ENCODE measurements around the gene AGO3.

DNA sequence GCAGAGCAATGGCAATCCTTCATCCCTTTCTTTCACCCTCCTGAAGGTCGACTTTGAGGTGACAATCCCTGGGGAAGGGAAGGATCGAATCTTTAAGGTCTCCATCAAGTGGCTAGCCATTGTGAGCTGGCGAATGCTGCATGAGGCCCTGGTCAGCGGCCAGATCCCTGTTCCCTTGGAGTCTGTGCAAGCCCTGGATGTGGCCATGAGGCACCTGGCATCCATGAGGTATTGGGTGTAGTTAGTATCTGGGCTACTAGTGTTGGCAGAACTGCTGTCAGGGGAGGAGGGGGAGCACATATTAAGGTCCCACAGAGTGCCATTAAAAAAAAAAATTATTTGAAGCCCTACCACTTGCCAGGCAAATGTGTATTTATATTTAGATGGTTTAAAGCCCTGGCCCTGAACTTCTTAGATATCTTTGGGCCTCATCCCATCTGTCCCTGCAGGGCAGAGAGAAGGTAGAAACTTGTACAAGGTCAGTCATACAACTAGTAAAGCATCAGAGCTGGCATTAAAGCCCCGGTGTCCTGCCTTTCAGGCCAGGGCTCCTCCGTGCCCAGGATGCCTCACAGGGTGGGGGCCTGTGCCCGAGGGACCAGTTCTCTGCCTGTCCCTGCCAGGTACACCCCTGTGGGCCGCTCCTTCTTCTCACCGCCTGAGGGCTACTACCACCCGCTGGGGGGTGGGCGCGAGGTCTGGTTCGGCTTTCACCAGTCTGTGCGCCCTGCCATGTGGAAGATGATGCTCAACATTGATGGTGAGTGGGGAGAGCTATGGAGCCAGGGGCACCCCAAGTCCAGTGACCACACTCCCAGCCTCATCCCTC is 37.6 kb upstream of the AGO3 start:
- TF ChIP-seq CTCF (conservative IDR thresholded peaks at IDR 0.05; ENCODE audit: low read length) (no peak), EZH2phosphoT487 (IDR thresholded peaks at IDR 0.05; ENCODE audit: borderline replicate concordance, low read depth, low read length) (no peak)
